Suppressor macrophage treated with lipopolysaccharide for 4 hours (primary cell): ENCODE measurements around the gene SNX14.

Source experiments
- DNase-seq: peaks from one replicate; pipeline ENCODE4 v3.0.0-alpha.2; 2020

The SNX14 gene

DNA sequence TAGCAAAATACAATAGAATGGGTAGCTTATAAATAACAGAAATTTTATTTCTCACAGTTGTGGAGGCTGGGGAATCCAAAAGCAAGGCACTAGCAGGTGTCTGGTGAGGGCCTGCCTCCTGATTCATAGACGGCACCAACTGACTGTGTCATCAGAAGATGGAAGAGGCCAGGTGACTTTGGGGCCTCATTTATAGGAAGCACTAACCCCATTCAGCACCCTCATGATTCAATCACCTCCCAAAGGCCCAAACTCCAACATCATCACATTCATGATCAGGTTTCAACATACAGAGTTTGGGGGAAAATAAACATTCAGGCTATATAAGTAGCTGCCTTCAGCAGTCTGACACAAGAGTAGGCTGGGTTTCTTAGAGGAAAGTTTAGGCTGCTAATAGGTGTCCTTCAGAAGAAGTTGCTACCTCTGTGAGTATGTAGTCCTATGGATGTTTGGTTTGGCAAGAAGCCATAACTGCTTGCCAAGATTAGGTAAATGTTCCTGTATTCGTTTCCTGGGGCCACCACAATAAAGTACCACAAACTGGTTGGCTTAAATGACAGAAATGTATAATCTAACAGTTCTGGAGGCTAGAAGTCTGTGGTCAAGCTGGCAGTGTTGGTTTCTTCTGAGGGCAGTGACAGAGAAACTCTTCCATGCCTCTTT, 94.9 kb downstream of the SNX14 start:
- no peak for DNase-seq

DNA sequence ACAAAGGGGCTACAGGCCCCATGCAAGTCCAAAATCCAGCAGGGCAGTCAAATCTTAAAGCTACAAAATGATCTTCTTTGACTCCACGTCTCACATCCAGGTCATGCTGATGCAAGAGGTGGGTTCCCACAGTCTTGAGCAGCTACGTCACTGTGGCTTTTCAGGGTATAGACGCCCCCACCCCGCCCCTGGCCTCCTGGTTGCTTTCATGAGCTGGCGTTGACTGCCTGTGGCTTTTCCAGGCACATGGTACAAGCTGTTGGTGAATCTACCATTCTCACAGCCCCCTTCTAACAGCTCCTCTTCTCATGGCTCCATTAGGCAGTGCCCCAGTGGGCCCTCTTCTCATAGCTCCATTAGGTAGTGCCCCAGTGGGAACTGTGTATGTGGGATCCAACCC, 96.8 kb downstream of the SNX14 start:
- DNase-seq, result no peak

GRCh38 chr6:85496009-85496579, 97.6 kb downstream of the SNX14 start:
- DNase-seq, result no peak

- peak; percentile 31 for DNase-seq
These were observed 98.8 kb downstream of the SNX14 start for GRCh38 chr6:85494547-85495536.

- peak; percentile 52 for DNase-seq
These were observed 100.3 kb downstream of the SNX14 start for GRCh38 chr6:85493389-85493788.

DNA sequence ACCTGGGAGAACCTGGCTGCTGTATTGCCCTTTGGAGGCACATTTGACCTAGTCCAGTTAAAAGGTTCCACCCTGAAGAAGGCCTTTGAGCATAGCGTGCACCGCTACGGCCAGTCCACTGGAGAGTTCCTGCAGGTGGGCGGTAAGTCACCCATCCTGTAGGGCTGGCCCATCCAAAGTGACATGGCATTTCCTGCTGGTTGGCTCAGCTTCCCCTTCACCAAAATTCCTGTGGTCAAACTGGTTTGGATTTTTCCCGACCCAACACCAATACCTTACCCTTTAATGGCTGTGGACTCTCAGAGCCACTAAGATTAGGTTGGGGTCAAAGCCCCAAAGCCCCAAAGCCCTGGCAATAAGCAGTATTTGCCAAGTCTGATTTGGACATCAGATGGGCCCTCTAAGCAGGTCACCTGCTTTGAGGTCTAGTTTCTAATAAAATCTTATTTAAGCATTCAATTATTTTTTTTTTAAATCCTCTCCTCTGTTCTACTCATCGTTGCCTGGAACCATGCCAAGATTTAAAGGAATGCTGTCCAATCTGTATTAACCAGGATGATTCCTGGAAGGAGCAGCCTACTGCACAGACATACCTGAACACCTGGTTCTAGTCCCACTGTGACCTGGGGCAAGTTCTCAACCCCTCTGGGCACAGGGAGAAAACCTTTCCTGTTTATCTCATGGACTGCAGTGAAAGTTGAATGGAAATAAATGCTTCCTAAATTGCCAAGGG, 103.0 kb downstream of the SNX14 start:
- no peak for DNase-seq

- no peak for DNase-seq
These were observed 108.7 kb downstream of the SNX14 start for GRCh38 chr6:85484948-85485347.

GRCh38 chr6:85483846-85484245, 109.8 kb downstream of the SNX14 start:
- no peak for DNase-seq

GRCh38 chr6:85482905-85483700, 110.6 kb downstream of the SNX14 start:
- DNase-seq, result peak; percentile 86

GRCh38 chr6:85482206-85482904, 111.3 kb downstream of the SNX14 start:
- no peak for DNase-seq

DNA sequence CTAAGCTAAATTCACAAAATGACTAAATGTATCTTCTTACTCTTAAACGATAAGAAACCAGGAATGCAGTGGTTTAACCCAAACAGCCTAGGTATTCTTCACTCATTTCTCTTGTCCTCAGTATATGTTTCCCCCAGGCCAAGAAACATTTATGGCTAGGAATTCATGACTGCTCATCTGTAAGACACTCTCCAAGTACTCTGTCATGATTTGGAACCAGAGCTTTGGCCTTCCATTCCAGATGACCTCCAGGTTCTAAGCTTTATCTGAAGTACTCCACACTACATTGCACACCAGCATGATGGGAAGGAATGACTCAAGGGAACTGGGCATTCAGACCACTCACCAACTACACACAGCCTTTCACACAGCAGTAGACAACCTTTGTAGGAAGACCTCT, 114.5 kb downstream of the SNX14 start:
- DNase-seq, result no peak

- no peak for DNase-seq
These were observed 117.1 kb downstream of the SNX14 start for GRCh38 chr6:85476532-85476931.

DNA sequence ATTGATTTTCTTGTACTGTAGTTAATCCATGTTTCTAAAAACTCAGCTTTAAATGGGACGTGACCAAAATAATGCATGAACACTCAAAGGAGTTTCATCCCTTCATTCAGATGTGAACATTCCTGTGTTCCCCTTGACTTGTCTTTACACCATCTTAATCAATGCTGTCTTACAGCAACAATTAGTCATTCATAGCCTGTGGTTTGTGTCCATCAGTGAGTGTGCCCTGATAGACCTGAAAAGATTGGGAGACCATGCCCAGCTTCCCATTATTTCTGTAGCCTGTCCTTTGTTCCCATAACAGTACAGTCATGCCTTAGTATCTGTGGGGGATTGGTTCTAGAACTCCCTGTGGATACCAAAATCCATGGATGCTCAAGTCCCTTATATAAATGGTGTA, 119.9 kb downstream of the SNX14 start:
- DNase-seq, result no peak

DNA sequence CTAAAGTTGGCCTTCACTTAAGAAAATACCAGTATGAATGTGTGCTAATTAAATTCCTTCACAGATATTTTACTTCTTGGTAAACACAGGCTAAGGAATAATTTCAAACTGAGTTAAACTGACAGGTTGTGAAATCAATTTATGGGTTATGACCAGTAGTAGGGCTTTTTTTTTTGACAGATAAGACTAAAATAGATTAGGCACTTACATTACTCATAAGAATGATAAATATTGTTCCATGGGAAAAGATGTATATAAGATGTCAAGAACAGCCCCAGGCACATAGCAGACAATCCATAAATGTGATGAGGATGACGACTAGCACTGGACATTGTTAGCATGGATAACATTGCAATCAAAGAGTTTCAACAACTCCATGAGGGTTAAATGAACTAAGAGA, 120.9 kb downstream of the SNX14 start:
- no peak for DNase-seq

DNA sequence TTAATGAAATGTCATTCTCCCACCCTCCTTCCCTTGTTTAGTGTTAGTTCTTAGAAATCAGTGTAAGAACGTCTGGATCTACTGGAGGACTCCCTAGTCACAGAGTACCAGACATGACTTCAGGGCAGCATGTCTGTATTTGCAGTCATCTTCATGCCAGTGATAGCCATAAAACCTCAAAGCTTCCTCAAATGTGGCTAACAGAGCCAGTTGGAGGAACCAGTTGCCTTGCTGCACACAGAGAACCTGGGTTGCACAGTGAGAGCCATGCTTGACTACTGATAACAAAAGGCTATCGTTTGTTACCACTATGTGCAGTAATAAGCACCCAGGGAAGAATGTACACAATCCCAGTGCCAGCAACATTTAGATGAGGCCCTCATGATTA, 123.6 kb downstream of the SNX14 start:
- DNase-seq, result peak; percentile 17

DNA sequence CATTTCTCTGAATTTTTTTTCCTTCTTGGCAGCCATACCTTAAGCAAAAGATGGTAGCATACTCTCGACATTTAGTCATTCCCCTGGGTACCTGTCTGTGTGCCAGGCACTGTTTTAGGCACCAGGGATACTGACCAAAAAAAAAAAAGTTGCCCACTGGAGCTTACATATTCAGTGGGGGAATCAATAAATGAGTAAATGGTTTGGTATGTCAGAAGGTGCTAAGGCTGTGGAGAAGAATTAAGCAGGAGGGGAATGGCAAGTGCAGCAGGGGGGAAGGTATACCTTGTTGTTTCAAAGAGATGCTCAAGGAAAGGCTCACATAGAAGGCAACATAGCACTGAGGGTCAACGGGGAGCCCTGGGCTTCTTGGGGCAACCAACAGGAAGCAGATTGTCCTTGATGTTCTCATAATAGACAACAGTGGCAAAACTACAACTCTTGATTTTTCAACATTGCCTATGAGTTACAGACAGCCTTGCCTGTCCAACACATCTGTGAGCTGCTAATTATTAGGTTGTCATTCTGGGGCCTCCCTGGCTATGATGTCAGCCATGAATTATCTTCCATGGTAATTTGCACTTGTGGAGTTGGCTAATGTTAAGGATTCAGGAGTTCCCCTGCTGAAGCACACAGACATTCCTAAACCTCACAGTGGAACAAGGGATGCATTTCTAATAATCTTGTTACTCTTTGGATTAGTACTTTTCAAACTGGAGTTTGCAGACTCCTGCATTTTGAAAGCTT, 124.2 kb downstream of the SNX14 start:
- DNase-seq, result no peak

DNA sequence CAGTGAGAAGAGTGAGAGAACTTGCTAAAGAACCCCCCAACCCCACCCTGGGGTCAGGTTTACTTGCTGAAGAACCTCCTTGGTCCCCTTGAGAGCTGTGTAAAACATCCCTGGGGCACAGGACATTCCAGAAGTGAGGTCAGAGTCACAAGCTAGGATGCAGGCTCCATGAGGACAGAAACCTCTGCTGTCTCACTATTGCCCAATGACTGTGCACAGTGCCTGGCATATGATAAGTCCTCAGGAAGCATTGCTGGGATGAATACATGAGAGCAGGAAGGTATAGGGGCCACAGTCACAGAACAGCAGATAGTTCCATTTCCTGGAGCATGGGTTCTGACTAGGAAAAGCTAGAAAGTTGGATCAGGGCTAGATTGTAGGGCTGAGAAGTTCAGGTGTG, 125.3 kb downstream of the SNX14 start:
- peak; percentile 51 for DNase-seq

- DNase-seq, result peak; percentile 68
These were observed 127.9 kb downstream of the SNX14 start for GRCh38 chr6:85465762-85466161.

GRCh38 chr6:85464722-85465150, 128.9 kb downstream of the SNX14 start:
- DNase-seq, result peak; percentile 92

GRCh38 chr6:85464260-85464644, 129.4 kb downstream of the SNX14 start:
- DNase-seq, result peak; percentile 92
